ENCODE data around the gene FIG4.
"Not testable (repeated sequence)": the region's sequence is repeated elsewhere in the genome, so short reads cannot be mapped to it uniquely, and the experiment has no call there.

FIG4 gene

GRCh38 chr6:109853426-109853825, 162.3 kb downstream of the FIG4 start:
- H2AFZ ChIP-seq (ENCODE audit: low read depth, low read length, severe bottlenecking): no peak overlapping the region
- H3K27me3 ChIP-seq (ENCODE audit: low read length): no peaks in the 10 kb centered on the region
- no peak overlapping the region for H3K4me3 ChIP-seq (ENCODE audit: insufficient read depth, low read length, poor library complexity, severe bottlenecking)
- no peaks in the 10 kb centered on the region for H3K36me3 ChIP-seq (ENCODE audit: low read length)
- H3K4me2 ChIP-seq (ENCODE audit: low read depth, low read length, poor library complexity, severe bottlenecking): no peak overlapping the region
- H4K20me1 ChIP-seq (ENCODE audit: low read depth, low read length): no peaks in the 10 kb centered on the region
- H3K9me2 ChIP-seq (replicated peaks; ENCODE audit: insufficient read depth, low read length): no peaks in the 10 kb centered on the region
- TF ChIP-seq EZH2phosphoT487 (conservative IDR thresholded peaks at IDR 0.05; ENCODE audit: low read length) (no peak), CTCF (IDR thresholded peaks at IDR 0.05; ENCODE audit: insufficient read depth, low read length, poor library complexity, severe bottlenecking) (no peak)
- no peak overlapping the region for H3K9ac ChIP-seq (ENCODE audit: low read length)
- H3K9me3 ChIP-seq (ENCODE audit: insufficient read depth, low read length): no peaks in the 10 kb centered on the region
- no peak overlapping the region for H3K27ac ChIP-seq (ENCODE audit: low read depth, low read length)
- no peaks in the 10 kb centered on the region for H3K79me2 ChIP-seq (ENCODE audit: insufficient read depth, low read length)
- H3F3A ChIP-seq (ENCODE audit: insufficient read depth): no peaks in the 10 kb centered on the region

- TF ChIP-seq CTCF (IDR thresholded peaks at IDR 0.05; ENCODE audit: insufficient read depth, low read length, poor library complexity, severe bottlenecking): no peak
- TF ChIP-seq EZH2phosphoT487 (conservative IDR thresholded peaks at IDR 0.05; ENCODE audit: low read length): no peak
- Histone ChIP-seq H3K27me3 (ENCODE audit: low read length) (no peaks in the 10 kb centered on the region), H3K36me3 (ENCODE audit: low read length) (no peaks in the 10 kb centered on the region), H3K4me2 (ENCODE audit: low read depth, low read length, poor library complexity, severe bottlenecking) (no peak overlapping the region), H3K4me3 (ENCODE audit: insufficient read depth, low read length, poor library complexity, severe bottlenecking) (no peak overlapping the region), H3K9me3 (ENCODE audit: insufficient read depth, low read length) (no peaks in the 10 kb centered on the region), H3K27ac (ENCODE audit: low read depth, low read length) (no peak overlapping the region), H3K9me2 (replicated peaks; ENCODE audit: insufficient read depth, low read length) (no peaks in the 10 kb centered on the region), H2AFZ (ENCODE audit: low read depth, low read length, severe bottlenecking) (no peak overlapping the region), H4K20me1 (ENCODE audit: low read depth, low read length) (no peaks in the 10 kb centered on the region), H3F3A (ENCODE audit: insufficient read depth) (no peaks in the 10 kb centered on the region), H3K79me2 (ENCODE audit: insufficient read depth, low read length) (no peaks in the 10 kb centered on the region), H3K9ac (ENCODE audit: low read length) (no peak overlapping the region)
These were observed 162.9 kb downstream of the FIG4 start for GRCh38 chr6:109853951-109854350.

- Histone ChIP-seq H3K27ac (ENCODE audit: low read depth, low read length) (no peak overlapping the region), H3K27me3 (ENCODE audit: low read length) (no peaks in the 10 kb centered on the region), H2AFZ (ENCODE audit: low read depth, low read length, severe bottlenecking) (no peak overlapping the region), H3K4me2 (ENCODE audit: low read depth, low read length, poor library complexity, severe bottlenecking) (no peak overlapping the region), H4K20me1 (ENCODE audit: low read depth, low read length) (no peaks in the 10 kb centered on the region), H3K36me3 (ENCODE audit: low read length) (no peaks in the 10 kb centered on the region), H3K4me3 (ENCODE audit: insufficient read depth, low read length, poor library complexity, severe bottlenecking) (no peak overlapping the region), H3K9me2 (replicated peaks; ENCODE audit: insufficient read depth, low read length) (no peaks in the 10 kb centered on the region), H3K79me2 (ENCODE audit: insufficient read depth, low read length) (no peaks in the 10 kb centered on the region), H3F3A (ENCODE audit: insufficient read depth) (no peaks in the 10 kb centered on the region), H3K9me3 (ENCODE audit: insufficient read depth, low read length) (no peaks in the 10 kb centered on the region), H3K9ac (ENCODE audit: low read length) (no peak overlapping the region)
- TF ChIP-seq EZH2phosphoT487 (conservative IDR thresholded peaks at IDR 0.05; ENCODE audit: low read length): no peak
- TF ChIP-seq CTCF (IDR thresholded peaks at IDR 0.05; ENCODE audit: insufficient read depth, low read length, poor library complexity, severe bottlenecking): no peak
These were observed 163.6 kb downstream of the FIG4 start for GRCh38 chr6:109854541-109855308.

- H3K9me2 ChIP-seq (replicated peaks; ENCODE audit: insufficient read depth, low read length); H3K27me3 ChIP-seq (ENCODE audit: low read length); H3F3A ChIP-seq (ENCODE audit: insufficient read depth); H2AFZ ChIP-seq (ENCODE audit: low read depth, low read length, severe bottlenecking); H3K9me3 ChIP-seq (ENCODE audit: insufficient read depth, low read length); H4K20me1 ChIP-seq (ENCODE audit: low read depth, low read length); H3K4me2 ChIP-seq (ENCODE audit: low read depth, low read length, poor library complexity, severe bottlenecking); H3K4me3 ChIP-seq (ENCODE audit: insufficient read depth, low read length, poor library complexity, severe bottlenecking); H3K9ac ChIP-seq (ENCODE audit: low read length); H3K79me2 ChIP-seq (ENCODE audit: insufficient read depth, low read length); H3K36me3 ChIP-seq (ENCODE audit: low read length); H3K27ac ChIP-seq (ENCODE audit: low read depth, low read length): not testable (repeated sequence)
These were observed 164.5 kb downstream of the FIG4 start for GRCh38 chr6:109855476-109856040.

Data from SU-DHL-6 (cell line).